ENCODE results near the gene SERAC1.
A peak's percentile ranks its signal among the peaks of the same experiment; 100 is the strongest.
"Not testable (repeated sequence)": the region's sequence is repeated elsewhere in the genome, so short reads cannot be mapped to it uniquely, and the experiment has no call there.

The SERAC1 gene
- long read RNA-seq, transcript SERAC1-202 (17 exons, 3,940 nt): major isoform, 7 of 17 reads
- long read RNA-seq, partial matches to known transcripts: 0 of 17 reads
- long read RNA-seq, other reads (novel, unspliced or antisense): 7 of 17 reads

- H3K27me3 ChIP-seq (ENCODE audit: insufficient read depth, poor library complexity, severe bottlenecking): no peaks in the 10 kb centered on the region
- peak within 1 kb of the TSS; percentile 99 for H3K4me3 ChIP-seq (replicated peaks; ENCODE audit: insufficient read depth, low read length)
- no peak for DNase-seq (ENCODE audit: low read depth in 1 of 2, low spot score in 1 of 2)
- TF ChIP-seq POLR2AphosphoS5 (IDR thresholded peaks at IDR 0.05; ENCODE audit: low read depth) (no peak), REST (IDR thresholded peaks at IDR 0.05; ENCODE audit: insufficient replicate concordance, low read depth) (no peak)
- peak within 1 kb of the TSS; percentile 91 for H3K27ac ChIP-seq (replicated peaks)
These were observed at the start of gene SERAC1 for GRCh38 chr6:158168040-158168289. TSS of gene SERAC1 (minus strand) at chr6:158168262. CDS start at chr6:158158363, 9,899 bp downstream.

- Histone ChIP-seq H3K4me3 (replicated peaks; ENCODE audit: insufficient read depth, low read length) (no peak overlapping the region), H3K27ac (replicated peaks) (no peak overlapping the region), H3K27me3 (ENCODE audit: insufficient read depth, poor library complexity, severe bottlenecking) (no peaks in the 10 kb centered on the region)
- DNase-seq (ENCODE audit: low read depth in 1 of 2, low spot score in 1 of 2): peak; percentile 31 to 68
- TF ChIP-seq POLR2AphosphoS5 (IDR thresholded peaks at IDR 0.05; ENCODE audit: low read depth) (no peak), CTCF (IDR thresholded peaks at IDR 0.05; ENCODE audit: insufficient read depth, low read length) (peak; percentile 62)
These were observed 46.0 kb upstream of the SERAC1 start for GRCh38 chr6:158213925-158214674.

GRCh38 chr6:158211273-158212055 lies 43.4 kb upstream of the SERAC1 start:
- H3K27me3 ChIP-seq (ENCODE audit: insufficient read depth, poor library complexity, severe bottlenecking): peaks cover 8% of the 10 kb centered on the region
- no peak for TF ChIP-seq CTCF (IDR thresholded peaks at IDR 0.05; ENCODE audit: insufficient read depth, low read length)
- TF ChIP-seq GABPA (IDR thresholded peaks at IDR 0.05; ENCODE audit: low read depth): no peak
- no peak for TF ChIP-seq POLR2AphosphoS5 (IDR thresholded peaks at IDR 0.05; ENCODE audit: low read depth)
- TF ChIP-seq SPI1 (IDR thresholded peaks at IDR 0.05; ENCODE audit: borderline replicate concordance, low read depth): no peak
- TF ChIP-seq REST (IDR thresholded peaks at IDR 0.05; ENCODE audit: insufficient replicate concordance, low read depth): no peak
- DNase-seq (ENCODE audit: low read depth in 1 of 2, low spot score in 1 of 2): no peak
- H3K27ac ChIP-seq (replicated peaks): no peak overlapping the region
- H3K4me3 ChIP-seq (replicated peaks; ENCODE audit: insufficient read depth, low read length): no peak overlapping the region

GRCh38 chr6:158209582-158210333 lies 41.7 kb upstream of the SERAC1 start:
- not testable (repeated sequence) for DNase-seq (ENCODE audit: low read depth in 1 of 2, low spot score in 1 of 2); H3K27ac ChIP-seq (replicated peaks); H3K27me3 ChIP-seq (ENCODE audit: insufficient read depth, poor library complexity, severe bottlenecking)

GRCh38 chr6:158208226-158209030 lies 40.4 kb upstream of the SERAC1 start:
- not testable (repeated sequence) for H3K4me3 ChIP-seq (replicated peaks; ENCODE audit: insufficient read depth, low read length); DNase-seq (ENCODE audit: low read depth in 1 of 2, low spot score in 1 of 2)

More at GRCh38 chr6:158209582-158210333, 41.7 kb upstream of the SERAC1 start:
- not testable (repeated sequence) for H3K4me3 ChIP-seq (replicated peaks; ENCODE audit: insufficient read depth, low read length)

More at GRCh38 chr6:158208226-158209030, 40.4 kb upstream of the SERAC1 start:
- not testable (repeated sequence) for H3K27me3 ChIP-seq (ENCODE audit: insufficient read depth, poor library complexity, severe bottlenecking); H3K27ac ChIP-seq (replicated peaks)

Measured in HL-60 (cell line).